ENCODE results near the gene TOR1AIP2. TPM values are rescaled to one million over a fixed set of nuclear protein-coding genes. Genes with fewer than 3 reads are reported as not detected.
A peak's percentile ranks its signal among the peaks of the same experiment; 100 is the strongest.

TOR1AIP2 gene
- total and polyA plus RNA-seq, 2 of the 13 experiments (the other 11 are each of a cell fraction or from before 2014, with no cell fraction given): 35.2 to 65.8 TPM

DNA sequence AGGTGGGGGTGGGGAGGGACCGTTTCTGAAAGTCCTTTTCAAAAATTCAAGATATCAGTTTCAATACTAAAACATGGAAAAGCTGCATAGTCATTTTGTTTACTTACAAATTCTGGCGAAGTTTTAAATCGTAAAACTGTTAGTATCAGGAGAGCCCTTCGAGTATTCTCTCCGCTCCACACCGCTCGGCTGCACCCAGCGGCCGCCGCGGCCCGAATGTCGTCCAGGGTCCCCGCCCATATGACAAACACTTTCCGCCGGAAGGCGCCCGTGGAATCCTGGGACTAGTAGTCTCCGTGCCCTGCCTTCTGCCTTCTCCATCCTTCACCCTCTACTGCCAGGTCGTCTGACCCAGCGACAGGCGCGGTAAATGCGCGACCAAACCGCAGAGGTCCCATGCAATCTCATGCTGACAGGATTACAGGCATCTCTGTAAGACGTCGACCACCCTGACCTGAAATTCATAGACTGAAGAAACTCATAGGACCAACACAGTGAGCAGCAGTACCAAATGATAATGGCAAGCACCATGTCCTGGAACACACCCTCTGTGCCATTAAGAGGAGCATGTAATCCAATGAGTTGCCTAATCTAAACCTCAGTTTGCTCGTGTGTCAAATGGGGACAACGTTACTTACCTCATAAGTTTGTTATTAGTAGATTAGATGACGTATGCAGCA, at the start of gene TOR1AIP2 (continued):
- TF ChIP-seq PATZ1 (CRISPR knock-in tag; IDR thresholded peaks at IDR 0.05): 0 out of 2 replicates have a peak, but pooled peaks have one; percentile 41
- no peak for TF ChIP-seq ZNF30 (CRISPR knock-in tag; IDR thresholded peaks at IDR 0.05)
- no peak for TF ChIP-seq MATR3 (CRISPR knock-in tag; IDR thresholded peaks at IDR 0.05)
- no peak for TF ChIP-seq AHR (CRISPR knock-in tag; IDR thresholded peaks at IDR 0.05)
- TF ChIP-seq, protein P1, sequence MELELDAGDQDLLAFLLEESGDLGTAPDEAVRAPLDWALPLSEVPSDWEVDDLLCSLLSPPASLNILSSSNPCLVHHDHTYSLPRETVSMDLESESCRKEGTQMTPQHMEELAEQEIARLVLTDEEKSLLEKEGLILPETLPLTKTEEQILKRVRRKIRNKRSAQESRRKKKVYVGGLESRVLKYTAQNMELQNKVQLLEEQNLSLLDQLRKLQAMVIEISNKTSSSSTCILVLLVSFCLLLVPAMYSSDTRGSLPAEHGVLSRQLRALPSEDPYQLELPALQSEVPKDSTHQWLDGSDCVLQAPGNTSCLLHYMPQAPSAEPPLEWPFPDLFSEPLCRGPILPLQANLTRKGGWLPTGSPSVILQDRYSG (CRISPR knock-in tag; IDR thresholded peaks at IDR 0.05): no peak
- no peak for TF ChIP-seq KDM4B (CRISPR knock-in tag; IDR thresholded peaks at IDR 0.05)
- TF ChIP-seq ZGPAT (CRISPR knock-in tag; IDR thresholded peaks at IDR 0.05): peak; percentile 53
- no peak for TF ChIP-seq HOXA9 (CRISPR knock-in tag; IDR thresholded peaks at IDR 0.05; ENCODE audit: borderline replicate concordance)
- TF ChIP-seq ZNF879 (CRISPR knock-in tag; IDR thresholded peaks at IDR 0.05): no peak
- TF ChIP-seq, protein P2, sequence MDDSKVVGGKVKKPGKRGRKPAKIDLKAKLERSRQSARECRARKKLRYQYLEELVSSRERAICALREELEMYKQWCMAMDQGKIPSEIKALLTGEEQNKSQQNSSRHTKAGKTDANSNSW (CRISPR knock-in tag; IDR thresholded peaks at IDR 0.05; ENCODE audit: borderline replicate concordance): no peak
- no peak for TF ChIP-seq RFX3 (CRISPR knock-in tag; IDR thresholded peaks at IDR 0.05)
- TF ChIP-seq, protein P3, sequence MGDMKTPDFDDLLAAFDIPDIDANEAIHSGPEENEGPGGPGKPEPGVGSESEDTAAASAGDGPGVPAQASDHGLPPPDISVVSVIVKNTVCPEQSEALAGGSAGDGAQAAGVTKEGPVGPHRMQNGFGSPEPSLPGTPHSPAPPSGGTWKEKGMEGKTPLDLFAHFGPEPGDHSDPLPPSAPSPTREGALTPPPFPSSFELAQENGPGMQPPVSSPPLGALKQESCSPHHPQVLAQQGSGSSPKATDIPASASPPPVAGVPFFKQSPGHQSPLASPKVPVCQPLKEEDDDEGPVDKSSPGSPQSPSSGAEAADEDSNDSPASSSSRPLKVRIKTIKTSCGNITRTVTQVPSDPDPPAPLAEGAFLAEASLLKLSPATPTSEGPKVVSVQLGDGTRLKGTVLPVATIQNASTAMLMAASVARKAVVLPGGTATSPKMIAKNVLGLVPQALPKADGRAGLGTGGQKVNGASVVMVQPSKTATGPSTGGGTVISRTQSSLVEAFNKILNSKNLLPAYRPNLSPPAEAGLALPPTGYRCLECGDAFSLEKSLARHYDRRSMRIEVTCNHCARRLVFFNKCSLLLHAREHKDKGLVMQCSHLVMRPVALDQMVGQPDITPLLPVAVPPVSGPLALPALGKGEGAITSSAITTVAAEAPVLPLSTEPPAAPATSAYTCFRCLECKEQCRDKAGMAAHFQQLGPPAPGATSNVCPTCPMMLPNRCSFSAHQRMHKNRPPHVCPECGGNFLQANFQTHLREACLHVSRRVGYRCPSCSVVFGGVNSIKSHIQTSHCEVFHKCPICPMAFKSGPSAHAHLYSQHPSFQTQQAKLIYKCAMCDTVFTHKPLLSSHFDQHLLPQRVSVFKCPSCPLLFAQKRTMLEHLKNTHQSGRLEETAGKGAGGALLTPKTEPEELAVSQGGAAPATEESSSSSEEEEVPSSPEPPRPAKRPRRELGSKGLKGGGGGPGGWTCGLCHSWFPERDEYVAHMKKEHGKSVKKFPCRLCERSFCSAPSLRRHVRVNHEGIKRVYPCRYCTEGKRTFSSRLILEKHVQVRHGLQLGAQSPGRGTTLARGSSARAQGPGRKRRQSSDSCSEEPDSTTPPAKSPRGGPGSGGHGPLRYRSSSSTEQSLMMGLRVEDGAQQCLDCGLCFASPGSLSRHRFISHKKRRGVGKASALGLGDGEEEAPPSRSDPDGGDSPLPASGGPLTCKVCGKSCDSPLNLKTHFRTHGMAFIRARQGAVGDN (CRISPR knock-in tag; IDR thresholded peaks at IDR 0.05): peak; percentile 72
- no peak for TF ChIP-seq ZNF878 (CRISPR knock-in tag; IDR thresholded peaks at IDR 0.05)
- TF ChIP-seq ZNF431 (CRISPR knock-in tag; IDR thresholded peaks at IDR 0.05; ENCODE audit: borderline replicate concordance, low read depth): no peak
- peak; percentile 73 for TF ChIP-seq ZFY (CRISPR knock-in tag; IDR thresholded peaks at IDR 0.05)
- TF ChIP-seq ZKSCAN5 (CRISPR knock-in tag; IDR thresholded peaks at IDR 0.05): no peak
- no peak for TF ChIP-seq ELF3 (CRISPR knock-in tag; IDR thresholded peaks at IDR 0.05)
- TF ChIP-seq, protein P4, sequence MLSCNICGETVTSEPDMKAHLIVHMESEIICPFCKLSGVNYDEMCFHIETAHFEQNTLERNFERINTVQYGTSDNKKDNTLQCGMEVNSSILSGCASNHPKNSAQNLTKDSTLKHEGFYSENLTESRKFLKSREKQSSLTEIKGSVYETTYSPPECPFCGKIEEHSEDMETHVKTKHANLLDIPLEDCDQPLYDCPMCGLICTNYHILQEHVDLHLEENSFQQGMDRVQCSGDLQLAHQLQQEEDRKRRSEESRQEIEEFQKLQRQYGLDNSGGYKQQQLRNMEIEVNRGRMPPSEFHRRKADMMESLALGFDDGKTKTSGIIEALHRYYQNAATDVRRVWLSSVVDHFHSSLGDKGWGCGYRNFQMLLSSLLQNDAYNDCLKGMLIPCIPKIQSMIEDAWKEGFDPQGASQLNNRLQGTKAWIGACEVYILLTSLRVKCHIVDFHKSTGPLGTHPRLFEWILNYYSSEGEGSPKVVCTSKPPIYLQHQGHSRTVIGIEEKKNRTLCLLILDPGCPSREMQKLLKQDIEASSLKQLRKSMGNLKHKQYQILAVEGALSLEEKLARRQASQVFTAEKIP (CRISPR knock-in tag; IDR thresholded peaks at IDR 0.05; ENCODE audit: borderline replicate concordance): no peak
- TF ChIP-seq SIX1 (CRISPR knock-in tag; IDR thresholded peaks at IDR 0.05; ENCODE audit: borderline replicate concordance): no peak

All from HepG2 (cell line).